Colonic mucosa (tissue), 4 donors: ENCODE data around the gene CD52. TPM values are rescaled to one million over a fixed set of nuclear protein-coding genes. Genes with fewer than 3 reads are reported as not detected.
A peak's percentile ranks its signal among the peaks of the same experiment; 100 is the strongest.

Source experiments
- DNase-seq: peaks from one replicate; pipeline ENCODE4 v3.0.0-alpha.2; 2020
- H3K27ac ChIP-seq: fragments of 200-600 bp; one replicate; pipeline ENCODE4 v1.8.0; 2021
- H3K27me3 ChIP-seq: fragments of 200-600 bp; one replicate; pipeline ENCODE4 v1.8.0; 2021
- H3K36me3 ChIP-seq: fragments of 200-600 bp; one replicate; pipeline ENCODE4 v1.8.0; 2021
- H3K4me1 ChIP-seq: fragments of 200-600 bp; one replicate; pipeline ENCODE4 v1.8.0; 2021; ENCODE audit warnings: mild to moderate bottlenecking
- H3K4me3 ChIP-seq: fragments of 200-600 bp; one replicate; pipeline ENCODE4 v1.8.0; 2021
- H3K9ac ChIP-seq, 2 donors: one replicate each; pipeline ENCODE4 v1.7.0; 2013; ENCODE audit warnings: control low read depth in 2 of 2, low read depth in 2 of 2, low read length in 2 of 2
- H3K9me3 ChIP-seq: fragments of 200-600 bp; one replicate; pipeline ENCODE4 v1.8.0; 2021
- CTCF ChIP-seq: fragments of 200-600 bp; IDR thresholded peaks from one replicate; pipeline ENCODE4 v1.8.0; 2022; ENCODE audit warnings: antibody characterized with exemption, mild to moderate bottlenecking
- intact Hi-C: fragments of 100-400 bp; cut with DNase I; formaldehyde crosslinking; loops from one replicate; pipeline ENCODE4 v1.14.1; 2022
- total RNA-seq, 2 donors: library from RNA; stranded (reverse); fragmentation: NEBNext Ultra II Directional in 1 of 2; extraction: Animal tissue kit (Norgen Biotek cat#: 25700) in 1 of 2; gene quantifications; one replicate each; pipeline ENCODE4 v1.2.1, GENCODE V29; 2021
- donor health status: healthy.
- donor health status: DM: no; HTN: no; CAD: no.
- donor health status: DM: no; HTN: no; CAD: no.

The CD52 gene
- total RNA-seq, 2 donors from 2014 or later, result 9.4 to 13.1 TPM

- Histone ChIP-seq H3K9ac (peak overlapping the region; percentile 84 to 86), H3K27ac (peak overlapping the region; percentile 95), H3K4me1 (peaks cover 28% of the 10 kb centered on the region), H3K9me3 (no peaks in the 10 kb centered on the region), H3K27me3 (no peaks in the 10 kb centered on the region), H3K36me3 (peaks cover 7% of the 10 kb centered on the region), H3K4me3 (peak overlapping the region; percentile 91)
- no peak for TF ChIP-seq CTCF
- intact Hi-C loops, result no loop called here
- DNase-seq, result peak; percentile 66
Observed at GRCh38 chr1:26278724-26279455, 38.9 kb upstream of the CD52 start.

GRCh38 chr1:26279456-26280332, 38.1 kb upstream of the CD52 start, which contains the start of gene SH3BGRL3:
Gene SH3BGRL3, plus strand, starts transcription at chr1:26280086. Its CDS starts 70 bp downstream, at chr1:26280156.
- intact Hi-C loops, result no loop called here
- peaks cover 7% of the 10 kb centered on the region for H3K36me3 ChIP-seq
- H3K4me3 ChIP-seq, result peak within 1 kb of the TSS; percentile 91
- peak within 1 kb of the TSS; percentile 84 to 86 for H3K9ac ChIP-seq
- DNase-seq, result peak; percentile 91
- H3K27me3 ChIP-seq, result no peaks in the 10 kb centered on the region
- H3K4me1 ChIP-seq, result peaks cover 28% of the 10 kb centered on the region
- TF ChIP-seq CTCF, result no peak
- no peaks in the 10 kb centered on the region for H3K9me3 ChIP-seq
- peak within 1 kb of the TSS; percentile 95 for H3K27ac ChIP-seq

- H3K36me3 ChIP-seq, result peaks cover 7% of the 10 kb centered on the region
- peaks cover 28% of the 10 kb centered on the region for H3K4me1 ChIP-seq
- peak overlapping the region; percentile 83 to 84 for H3K9ac ChIP-seq
- no peaks in the 10 kb centered on the region for H3K9me3 ChIP-seq
- no peak for TF ChIP-seq CTCF
- peak; percentile 53 for DNase-seq
- intact Hi-C loops, result no loop called here
- no peaks in the 10 kb centered on the region for H3K27me3 ChIP-seq
- peak overlapping the region; percentile 95 for H3K27ac ChIP-seq
- peak overlapping the region; percentile 91 for H3K4me3 ChIP-seq
Observed at GRCh38 chr1:26280333-26281042, 37.3 kb upstream of the CD52 start.

- no peak for DNase-seq
- peak overlapping the region; percentile 48 to 84 for H3K9ac ChIP-seq
- H3K4me3 ChIP-seq, result peak overlapping the region; percentile 91
- intact Hi-C loops, result no loop called here
- H3K9me3 ChIP-seq, result no peaks in the 10 kb centered on the region
- no peak for TF ChIP-seq CTCF
- peaks cover 21% of the 10 kb centered on the region for H3K4me1 ChIP-seq
- H3K27ac ChIP-seq, result peak overlapping the region; percentile 95
- peaks cover 7% of the 10 kb centered on the region for H3K36me3 ChIP-seq
- H3K27me3 ChIP-seq, result no peaks in the 10 kb centered on the region
Observed at GRCh38 chr1:26281091-26281958, 36.4 kb upstream of the CD52 start.
